HCT116 (cell line): Measurements from ENCODE around the gene AFAP1. TPM values are rescaled to one million over a fixed set of nuclear protein-coding genes. Genes with fewer than 3 reads are reported as not detected.

ENCODE experiments used
- ATAC-seq: fragments of 200-7000 bp; cut with Tn5 transposase; 2 replicates; pipeline ENCODE4 v1.9.1; 2020; ENCODE audit warnings: mild to moderate bottlenecking, moderate library complexity
- BruUV-seq: library from RNA; stranded (reverse); fragments of 400-500 nt; replicated peaks from 2 replicates; lab custom pipeline; 2021; lab: Mats Ljungman, UMichigan
- CTCF ChIA-PET: fragments of 300-600 bp; sonication (Branson Sonifier 250); formaldehyde crosslinking; loops from one replicate; lab custom pipeline; 2021; ENCODE audit warnings: antibody characterized with exemption; lab: Charles Lee
- POLR2A ChIA-PET: fragments of 300-600, 350-600 bp; sonication (Branson Sonifier 250); formaldehyde crosslinking; loops from one replicate; lab custom pipeline; 2021; ENCODE audit warnings: antibody characterized with exemption; lab: Charles Lee
- RAD21 ChIA-PET, 2 experiments: fragments of 300-600 bp; sonication (Branson Sonifier 250); formaldehyde crosslinking; loops; one replicate each; lab custom pipeline; 2023; ENCODE audit warnings: low total read pairs in 2 of 2; ENCODE audit not compliant: uncharacterized antibody in 2 of 2, unreplicated experiment in 2 of 2, low non-redundant PET in 1 of 2; lab: Charles Lee
- DNase-seq: peaks from one replicate; pipeline ENCODE4 v3.0.0-alpha.2; 2010; ENCODE audit warnings: low read depth, low spot score
- H2AFZ ChIP-seq: fragments of 200-600 bp; shearing (Covaris generic), sonication (generic); 2 replicates; pipeline ENCODE4 v1.6.1; 2017; ENCODE audit warnings: low read depth, mixed run types, mixed read lengths, antibody characterized with exemption, low read length; ENCODE audit not compliant: poor library complexity, severe bottlenecking
- H3K27ac ChIP-seq: 2 replicates; pipeline ENCODE4 v1.5.1; 2012; ENCODE audit warnings: low read depth, low read length
- H3K27me3 ChIP-seq: fragments of 200-600 bp; sonication (generic); 2 replicates; pipeline ENCODE4 v1.6.1; 2016; ENCODE audit warnings: mixed run types, low read length, mixed read lengths; ENCODE audit not compliant: insufficient read depth
- H3K36me3 ChIP-seq, 2 experiments: fragments of 200-500 bp in 1 of 2; fragments of 200-600 bp in 1 of 2; sonication (Bioruptor generic) in 1 of 2; sonication (generic) in 1 of 2; 2 replicates each; pipeline versions ENCODE4 v1.5.1 to v1.6.1; 2014 to 2016; ENCODE audit warnings: low read length in 2 of 2, inconsistent platforms in 1 of 2, mixed read lengths in 1 of 2, mixed run types in 1 of 2; ENCODE audit not compliant: insufficient read depth in 2 of 2, control insufficient read depth in 1 of 2
- H3K4me1 ChIP-seq, 2 experiments: fragments of 200-600 bp in 1 of 2; sonication (generic) in 1 of 2; 2 replicates each; pipeline versions ENCODE4 v1.5.1 to v1.6.1; 2012 to 2017; ENCODE audit warnings: low read length in 2 of 2, inconsistent platforms in 1 of 2, mild to moderate bottlenecking in 1 of 2, mixed read lengths in 1 of 2, mixed run types in 1 of 2, moderate library complexity in 1 of 2; ENCODE audit not compliant: insufficient read depth in 2 of 2, control insufficient read depth in 1 of 2
- H3K4me2 ChIP-seq: fragments of 200-600 bp; sonication (generic); 2 replicates; pipeline ENCODE4 v1.6.1; 2017; ENCODE audit warnings: mixed run types, low read length, mixed read lengths
- H3K4me3 ChIP-seq, 2 experiments: fragments of 200-600 bp in 1 of 2; sonication (generic) in 1 of 2; replicated peaks in 1 of 2; 2 replicates each; pipeline ENCODE4 v1.5.1; 2011 to 2016; ENCODE audit warnings: low read length in 2 of 2, control low read depth in 1 of 2, low read depth in 1 of 2, mild to moderate bottlenecking in 1 of 2, mixed read lengths in 1 of 2, mixed run types in 1 of 2
- H3K79me2 ChIP-seq: fragments of 200-600 bp; sonication (generic); 2 replicates; pipeline ENCODE4 v1.6.1; 2017; ENCODE audit warnings: mild to moderate bottlenecking, mixed run types, low read length, moderate library complexity, mixed read lengths; ENCODE audit not compliant: insufficient read depth
- H3K9ac ChIP-seq: fragments of 200-600 bp; sonication (generic); 2 replicates; pipeline ENCODE4 v1.6.1; 2016; ENCODE audit warnings: low read length, mixed read lengths
- H3K9me2 ChIP-seq: fragments of 200-600 bp; sonication (generic), shearing (Covaris generic); 2 replicates; pipeline ENCODE4 v1.6.1; 2017; ENCODE audit warnings: mixed run types, mild to moderate bottlenecking, moderate library complexity; ENCODE audit not compliant: insufficient read depth
- H3K9me3 ChIP-seq, 2 experiments: fragments of 200-500 bp in 1 of 2; fragments of 200-600 bp in 1 of 2; sonication (Bioruptor generic) in 1 of 2; sonication (generic) in 1 of 2; 2 replicates each; pipeline ENCODE4 v1.6.1; 2014 to 2017; ENCODE audit warnings: low read length in 2 of 2, mixed read lengths in 2 of 2, inconsistent platforms in 1 of 2, low read depth in 1 of 2, mild to moderate bottlenecking in 1 of 2, mixed run types in 1 of 2, moderate library complexity in 1 of 2; ENCODE audit not compliant: control insufficient read depth in 1 of 2, insufficient read depth in 1 of 2
- H4K20me1 ChIP-seq: fragments of 200-600 bp; sonication (generic), shearing (Covaris generic); 2 replicates; pipeline ENCODE4 v1.6.1; 2017; ENCODE audit warnings: mixed run types, mild to moderate bottlenecking, moderate library complexity; ENCODE audit not compliant: insufficient read depth
- CEBPB ChIP-seq: IDR thresholded peaks from 2 replicates; pipeline ENCODE4 v1.6.1; 2012; ENCODE audit warnings: low read depth
- EGR1 ChIP-seq: IDR thresholded peaks from 2 replicates; pipeline ENCODE4 v1.6.1; 2012; ENCODE audit warnings: low read depth
- JUND ChIP-seq: IDR thresholded peaks from 2 replicates; pipeline ENCODE4 v1.6.1; 2012
- RAD21 ChIP-seq: IDR thresholded peaks from 2 replicates; pipeline ENCODE4 v1.6.1; 2012; ENCODE audit warnings: low read depth, mild to moderate bottlenecking
- TCF7L2 ChIP-seq: IDR thresholded peaks from 2 replicates; pipeline ENCODE4 v1.7.0; 2011; ENCODE audit warnings: borderline replicate concordance, inconsistent platforms; ENCODE audit not compliant: insufficient read depth, insufficient read length; ENCODE audit errors: extremely low read depth
- intact Hi-C: fragments of 100-400 bp; cut with micrococcal nuclease; formaldehyde crosslinking; loops from 2 replicates; pipeline ENCODE4 v1.10.0; 2022
- total RNA-seq: library from RNA; stranded (reverse); gene quantifications from one replicate; pipeline ENCODE4 v1.2.1, GENCODE V29; 2021; ENCODE audit not compliant: unreplicated experiment
- TF ChIP-seq, protein P1 (sequence below): IDR thresholded peaks from 2 replicates; pipeline ENCODE4 v1.6.1; 2012
- TF ChIP-seq, protein P2 (sequence below): IDR thresholded peaks from 2 replicates; pipeline ENCODE4 v1.6.1; 2012; ENCODE audit warnings: low read depth
- TF ChIP-seq, protein P3 (sequence below): IDR thresholded peaks from 2 replicates; pipeline ENCODE4 v1.6.1; 2011; ENCODE audit warnings: mild to moderate bottlenecking, low read length, moderate library complexity; ENCODE audit not compliant: insufficient replicate concordance; ENCODE audit errors: extremely low read depth

Gene AFAP1
- total RNA-seq, 1 experiment from 2014 or later, result 19.4 TPM

DNA sequence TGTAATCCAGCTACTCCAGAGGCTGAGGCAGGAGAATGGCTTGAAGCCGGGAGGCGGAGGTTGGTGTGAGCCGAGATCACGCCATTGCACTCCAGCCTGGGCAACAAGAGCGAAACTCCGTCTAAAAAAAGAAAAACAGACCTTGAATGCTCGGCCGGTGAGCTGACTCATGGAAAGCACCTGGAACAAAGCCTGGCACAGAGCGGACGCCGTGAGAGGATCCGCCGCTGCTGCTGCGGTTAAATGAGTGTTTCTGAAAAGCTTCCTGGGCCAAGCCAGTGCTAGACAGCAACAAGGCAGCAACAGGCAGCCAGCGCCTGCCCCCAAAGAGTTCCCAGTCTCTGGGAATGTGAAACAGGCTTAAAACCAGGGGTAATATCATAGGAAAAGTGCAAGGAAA, 186.4 kb downstream of the AFAP1 start:
- Histone ChIP-seq H4K20me1 (no peaks in the 10 kb centered on the region), H2AFZ (no peak overlapping the region), H3K9me2 (no peaks in the 10 kb centered on the region), H3K9ac (no peak overlapping the region), H3K9me3 (no peaks in the 10 kb centered on the region), H3K36me3 (no peaks in the 10 kb centered on the region), H3K4me3 (no peak overlapping the region), H3K79me2 (no peaks in the 10 kb centered on the region), H3K4me1 (peaks cover 10 to 26% of the 10 kb centered on the region in 2 experiments), H3K4me2 (no peak overlapping the region), H3K27me3 (no peaks in the 10 kb centered on the region), H3K27ac (no peak overlapping the region)
- no TSS peak for BruUV-seq
- CTCF ChIA-PET, result no interaction called here
- POLR2A ChIA-PET, result no interaction called here
- intact Hi-C loops, result no loop called here
- no peak for DNase-seq
- no peak for ATAC-seq
- RAD21 ChIA-PET, result no interaction called here
- TF ChIP-seq, protein P1, sequence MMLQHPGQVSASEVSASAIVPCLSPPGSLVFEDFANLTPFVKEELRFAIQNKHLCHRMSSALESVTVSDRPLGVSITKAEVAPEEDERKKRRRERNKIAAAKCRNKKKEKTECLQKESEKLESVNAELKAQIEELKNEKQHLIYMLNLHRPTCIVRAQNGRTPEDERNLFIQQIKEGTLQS, result no peak
- TF ChIP-seq TCF7L2 (no peak), EGR1 (no peak), JUND (no peak), CEBPB (no peak)
- TF ChIP-seq, protein P2, sequence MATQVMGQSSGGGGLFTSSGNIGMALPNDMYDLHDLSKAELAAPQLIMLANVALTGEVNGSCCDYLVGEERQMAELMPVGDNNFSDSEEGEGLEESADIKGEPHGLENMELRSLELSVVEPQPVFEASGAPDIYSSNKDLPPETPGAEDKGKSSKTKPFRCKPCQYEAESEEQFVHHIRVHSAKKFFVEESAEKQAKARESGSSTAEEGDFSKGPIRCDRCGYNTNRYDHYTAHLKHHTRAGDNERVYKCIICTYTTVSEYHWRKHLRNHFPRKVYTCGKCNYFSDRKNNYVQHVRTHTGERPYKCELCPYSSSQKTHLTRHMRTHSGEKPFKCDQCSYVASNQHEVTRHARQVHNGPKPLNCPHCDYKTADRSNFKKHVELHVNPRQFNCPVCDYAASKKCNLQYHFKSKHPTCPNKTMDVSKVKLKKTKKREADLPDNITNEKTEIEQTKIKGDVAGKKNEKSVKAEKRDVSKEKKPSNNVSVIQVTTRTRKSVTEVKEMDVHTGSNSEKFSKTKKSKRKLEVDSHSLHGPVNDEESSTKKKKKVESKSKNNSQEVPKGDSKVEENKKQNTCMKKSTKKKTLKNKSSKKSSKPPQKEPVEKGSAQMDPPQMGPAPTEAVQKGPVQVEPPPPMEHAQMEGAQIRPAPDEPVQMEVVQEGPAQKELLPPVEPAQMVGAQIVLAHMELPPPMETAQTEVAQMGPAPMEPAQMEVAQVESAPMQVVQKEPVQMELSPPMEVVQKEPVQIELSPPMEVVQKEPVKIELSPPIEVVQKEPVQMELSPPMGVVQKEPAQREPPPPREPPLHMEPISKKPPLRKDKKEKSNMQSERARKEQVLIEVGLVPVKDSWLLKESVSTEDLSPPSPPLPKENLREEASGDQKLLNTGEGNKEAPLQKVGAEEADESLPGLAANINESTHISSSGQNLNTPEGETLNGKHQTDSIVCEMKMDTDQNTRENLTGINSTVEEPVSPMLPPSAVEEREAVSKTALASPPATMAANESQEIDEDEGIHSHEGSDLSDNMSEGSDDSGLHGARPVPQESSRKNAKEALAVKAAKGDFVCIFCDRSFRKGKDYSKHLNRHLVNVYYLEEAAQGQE, result no peak

DNA sequence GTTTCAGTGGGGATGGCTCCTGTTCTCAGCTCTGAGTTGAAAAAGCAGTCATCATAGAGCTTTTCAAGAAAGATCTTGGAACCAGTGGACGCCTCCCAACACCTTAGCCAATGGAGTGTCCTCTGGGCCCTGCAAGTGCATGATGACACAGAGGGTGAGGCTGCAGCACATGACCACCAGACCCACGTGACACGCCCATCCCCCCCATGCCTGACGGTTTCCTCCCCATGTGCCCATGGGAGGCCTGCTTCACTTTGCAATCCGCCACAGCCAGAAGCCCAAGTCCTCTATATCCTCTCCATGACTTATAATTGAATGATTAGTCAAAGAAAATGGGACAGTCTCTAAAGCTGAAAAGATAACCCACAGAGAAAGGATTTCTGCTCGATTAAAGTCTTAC, 187.0 kb downstream of the AFAP1 start:
- no TSS peak for BruUV-seq
- no peak overlapping the region for H3K9ac ChIP-seq
- RAD21 ChIA-PET, result no interaction called here
- DNase-seq, result no peak
- H4K20me1 ChIP-seq, result no peaks in the 10 kb centered on the region
- intact Hi-C loops, result no loop called here
- H3K4me3 ChIP-seq, result no peak overlapping the region
- no peak overlapping the region for H3K27ac ChIP-seq
- no peak for TF ChIP-seq RAD21
- TF ChIP-seq, protein P1, result no peak
- TF ChIP-seq, protein P3, sequence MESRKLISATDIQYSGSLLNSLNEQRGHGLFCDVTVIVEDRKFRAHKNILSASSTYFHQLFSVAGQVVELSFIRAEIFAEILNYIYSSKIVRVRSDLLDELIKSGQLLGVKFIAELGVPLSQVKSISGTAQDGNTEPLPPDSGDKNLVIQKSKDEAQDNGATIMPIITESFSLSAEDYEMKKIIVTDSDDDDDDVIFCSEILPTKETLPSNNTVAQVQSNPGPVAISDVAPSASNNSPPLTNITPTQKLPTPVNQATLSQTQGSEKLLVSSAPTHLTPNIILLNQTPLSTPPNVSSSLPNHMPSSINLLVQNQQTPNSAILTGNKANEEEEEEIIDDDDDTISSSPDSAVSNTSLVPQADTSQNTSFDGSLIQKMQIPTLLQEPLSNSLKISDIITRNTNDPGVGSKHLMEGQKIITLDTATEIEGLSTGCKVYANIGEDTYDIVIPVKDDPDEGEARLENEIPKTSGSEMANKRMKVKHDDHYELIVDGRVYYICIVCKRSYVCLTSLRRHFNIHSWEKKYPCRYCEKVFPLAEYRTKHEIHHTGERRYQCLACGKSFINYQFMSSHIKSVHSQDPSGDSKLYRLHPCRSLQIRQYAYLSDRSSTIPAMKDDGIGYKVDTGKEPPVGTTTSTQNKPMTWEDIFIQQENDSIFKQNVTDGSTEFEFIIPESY, result no peak
- TF ChIP-seq, all 23 proteins: peak for 0
- H3K9me3 ChIP-seq, result no peaks in the 10 kb centered on the region
- no peak overlapping the region for H3K4me2 ChIP-seq
- no peak overlapping the region for H2AFZ ChIP-seq
- H3K27me3 ChIP-seq, result no peaks in the 10 kb centered on the region
- ChIA-PET CTCF (no interaction called here), POLR2A (no interaction called here)
- no peak for ATAC-seq
- no peaks in the 10 kb centered on the region for H3K36me3 ChIP-seq
- no peaks in the 10 kb centered on the region for H3K9me2 ChIP-seq
- H3K79me2 ChIP-seq, result no peaks in the 10 kb centered on the region
- H3K4me1 ChIP-seq, result peaks cover 10 to 26% of the 10 kb centered on the region in 2 experiments
